Measurements from ENCODE around the gene SMOC1. TPM values are rescaled to one million over a fixed set of nuclear protein-coding genes. Genes with fewer than 3 reads are reported as not detected.

The SMOC1 gene
- total RNA-seq, 4 donors from 2014 or later, result 0.60 to 5.8 (median 1.2) TPM

DNA sequence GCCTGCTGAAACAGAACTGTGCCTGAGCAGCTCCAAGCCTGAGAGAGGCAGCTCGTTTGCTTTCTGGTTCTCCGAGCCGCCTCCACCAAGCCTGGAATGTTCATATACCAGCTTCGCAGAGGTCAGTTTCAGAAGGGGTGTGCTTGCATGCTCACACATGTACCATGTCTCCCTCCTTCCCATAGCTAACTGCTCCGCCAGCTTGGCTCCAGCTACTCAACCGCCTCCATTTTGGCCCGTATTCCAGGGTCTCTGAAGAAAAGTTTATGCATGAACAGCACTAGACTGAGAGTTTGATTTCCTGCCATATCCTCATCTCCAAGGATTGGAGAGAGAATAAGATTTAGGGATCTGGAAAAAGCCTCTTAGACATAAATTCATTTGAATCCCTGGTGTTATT is 103.7 kb downstream of the SMOC1 start:
- TF ChIP-seq CTCF (IDR thresholded peaks at IDR 0.05), result no peak
- DNase-seq (ENCODE audit: low spot score) (no peak), ATAC-seq (ENCODE audit: low FRiP score) (no peak)

DNA sequence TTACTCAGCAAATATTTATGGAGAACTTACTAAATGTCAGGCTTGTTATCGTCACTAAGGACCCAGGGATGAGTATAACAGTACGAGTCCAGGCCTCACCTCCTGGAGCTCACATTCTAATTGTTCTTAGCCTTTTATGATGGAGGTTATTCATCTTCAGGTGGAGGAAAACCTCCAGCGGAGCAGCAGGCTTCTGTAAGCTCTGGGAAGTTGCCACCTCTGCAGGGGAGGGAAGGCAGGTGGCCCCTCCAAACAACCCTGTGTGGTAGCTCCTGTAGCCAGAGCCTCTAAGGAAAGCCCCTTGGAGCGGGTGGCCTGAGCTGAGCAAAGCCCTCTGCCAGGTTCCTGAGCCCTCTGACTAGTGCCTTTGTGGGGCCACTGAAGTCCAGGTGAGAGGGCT is 104.1 kb downstream of the SMOC1 start:
- ATAC-seq (ENCODE audit: low FRiP score) (no peak), DNase-seq (ENCODE audit: low spot score) (no peak)
- TF ChIP-seq CTCF (IDR thresholded peaks at IDR 0.05), result no peak

DNA sequence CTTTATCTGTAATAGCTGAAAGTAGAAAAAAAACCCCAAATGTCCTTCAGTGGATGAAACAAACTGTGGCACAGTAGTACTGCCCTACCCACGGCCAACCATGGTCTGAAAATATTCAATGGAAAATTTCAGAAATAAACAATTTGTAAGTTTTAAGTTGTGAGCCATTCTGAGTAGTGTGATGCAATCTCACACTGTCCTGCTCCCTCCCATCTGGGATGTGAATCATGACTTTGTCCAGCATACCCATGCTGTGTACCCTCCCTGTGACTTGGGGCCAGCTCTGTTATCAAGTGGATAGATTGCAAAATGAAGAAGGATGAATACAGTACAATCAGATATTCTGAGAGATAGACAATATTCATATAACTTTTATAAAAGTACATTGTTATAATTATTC is 106.2 kb downstream of the SMOC1 start:
- no peak for ATAC-seq (ENCODE audit: low FRiP score)
- TF ChIP-seq CTCF (IDR thresholded peaks at IDR 0.05), result no peak
- DNase-seq (ENCODE audit: low spot score), result no peak

DNA sequence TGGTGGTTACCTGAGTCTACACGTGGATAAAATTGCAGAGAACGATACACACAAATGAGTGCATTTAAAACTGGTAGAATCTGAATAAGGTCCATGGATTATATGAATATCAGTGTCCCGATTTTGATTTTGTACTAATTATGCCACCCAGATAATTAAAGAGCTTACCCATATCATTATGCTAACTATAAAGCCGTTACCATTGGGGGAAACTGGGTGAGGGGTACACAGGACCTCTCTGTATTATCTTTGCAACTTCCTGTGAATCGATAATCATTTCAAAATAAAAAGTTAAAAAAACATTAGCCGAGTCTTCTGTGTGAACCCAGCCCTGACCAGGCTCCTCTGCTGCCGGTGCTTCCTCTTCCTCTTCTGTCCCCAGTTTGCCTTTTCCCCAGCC is 107.1 kb downstream of the SMOC1 start:
- no peak for ATAC-seq (ENCODE audit: low FRiP score)

GRCh38 chr14:69987406-69988121 is 108.3 kb downstream of the SMOC1 start:
- ATAC-seq (ENCODE audit: low FRiP score), result no peak
- no peak for TF ChIP-seq CTCF (IDR thresholded peaks at IDR 0.05)
- no peak for DNase-seq (ENCODE audit: low spot score)

More for the DNA sequence above, 107.1 kb downstream of the SMOC1 start:
- no peak for TF ChIP-seq CTCF (IDR thresholded peaks at IDR 0.05)
- no peak for DNase-seq (ENCODE audit: low spot score)

DNA sequence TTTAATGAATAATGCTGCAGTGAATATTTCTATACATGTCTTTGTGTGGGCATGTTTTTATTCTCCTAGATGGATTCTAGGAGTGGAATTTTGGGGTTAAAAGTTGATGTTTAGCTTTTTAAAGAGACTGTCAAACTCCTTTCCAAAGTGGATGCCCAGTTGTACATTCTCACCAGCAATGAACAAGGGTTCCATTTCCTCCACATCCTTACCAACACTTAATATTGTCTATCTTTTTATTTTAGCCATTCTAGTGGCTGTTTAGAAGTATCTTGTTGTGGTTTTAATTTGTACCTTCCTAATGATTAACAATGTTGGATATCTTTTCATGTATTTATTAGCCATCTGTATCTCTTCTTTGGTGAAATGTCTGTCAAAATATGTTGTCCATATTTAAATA is 109.8 kb downstream of the SMOC1 start:
- no peak for TF ChIP-seq CTCF (IDR thresholded peaks at IDR 0.05)
- ATAC-seq (ENCODE audit: low FRiP score) (no peak), DNase-seq (ENCODE audit: low spot score) (no peak)

DNA sequence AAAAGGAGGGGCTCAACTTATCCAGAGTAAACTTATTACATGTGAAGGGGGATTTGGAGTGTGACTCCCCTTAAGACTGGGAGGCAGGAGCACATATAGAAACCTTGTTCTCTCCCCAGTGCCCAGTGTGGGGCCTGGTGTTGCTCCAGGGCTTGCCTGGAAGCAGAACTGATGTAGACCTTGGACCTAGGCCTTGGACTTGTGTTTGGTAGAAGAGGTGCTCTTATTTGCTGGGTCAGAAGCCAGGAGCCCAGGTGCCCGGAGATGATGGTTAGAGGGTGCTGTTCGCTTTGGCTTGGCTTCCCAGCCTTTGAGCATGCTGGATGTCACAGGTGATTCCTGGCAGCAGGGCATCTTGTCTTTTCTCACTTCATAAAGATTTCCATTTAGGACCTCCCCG is 110.4 kb downstream of the SMOC1 start:
- DNase-seq (ENCODE audit: low spot score), result no peak
- ATAC-seq (ENCODE audit: low FRiP score), result no peak
- no peak for TF ChIP-seq CTCF (IDR thresholded peaks at IDR 0.05)
